ENCODE results near the gene DHRSX. TPM values are rescaled to one million over a fixed set of nuclear protein-coding genes. Genes with fewer than 3 reads are reported as not detected.
"Not testable (repeated sequence)": the region's sequence is repeated elsewhere in the genome, so short reads cannot be mapped to it uniquely, and the experiment has no call there.

The DHRSX gene
- total RNA-seq, 1 experiment from 2014 or later: 11.5 TPM

GRCh38 chrX:2536974-2537373, 36.2 kb upstream of the DHRSX start:
- H4K20me1 ChIP-seq (ENCODE audit: low read length): no peaks in the 10 kb centered on the region
- ChIA-PET CTCF (no interaction called here), POLR2A (ENCODE audit: unreplicated experiment) (no interaction called here)
- no peak overlapping the region for H3K4me3 ChIP-seq (ENCODE audit: low read length)
- DNase-seq (no peak), ATAC-seq (no peak)
- no peak for TF ChIP-seq CTCF (conservative IDR thresholded peaks at IDR 0.05; ENCODE audit: low read depth, low read length)
- TF ChIP-seq EZH2 (IDR thresholded peaks at IDR 0.05; ENCODE audit: low read length, unreplicated experiment): no peak
- no peak for TF ChIP-seq EZH2phosphoT487 (IDR thresholded peaks at IDR 0.05; ENCODE audit: borderline replicate concordance, low read length)
- peaks cover 19% of the 10 kb centered on the region for H3K27me3 ChIP-seq (ENCODE audit: low read length)
- no peaks in the 10 kb centered on the region for H3K79me2 ChIP-seq (ENCODE audit: low read length)
- no peak overlapping the region for H3K4me2 ChIP-seq (ENCODE audit: low read length)
- intact Hi-C loops (cut with micrococcal nuclease): no loop called here
- H3K36me3 ChIP-seq (ENCODE audit: low read depth, low read length): no peaks in the 10 kb centered on the region
- no peaks in the 10 kb centered on the region for H3F3A ChIP-seq (ENCODE audit: low read length, unreplicated experiment)
- H3K9ac ChIP-seq (ENCODE audit: low read length): no peak overlapping the region
- no peak overlapping the region for H2AFZ ChIP-seq (ENCODE audit: low read length)
- H3K4me1 ChIP-seq (ENCODE audit: insufficient read depth, low read length): no peaks in the 10 kb centered on the region
- H3K9me3 ChIP-seq (ENCODE audit: low read length): no peaks in the 10 kb centered on the region
- no peaks in the 10 kb centered on the region for H3K9me2 ChIP-seq (replicated peaks; ENCODE audit: low read length)
- no TSS peak for BruUV-seq (replicated peaks)
- H3K27ac ChIP-seq (ENCODE audit: low read length): no peak overlapping the region

GRCh38 chrX:2536141-2536540, 35.4 kb upstream of the DHRSX start:
- Histone ChIP-seq H3F3A (ENCODE audit: low read length, unreplicated experiment) (no peaks in the 10 kb centered on the region), H3K4me1 (ENCODE audit: insufficient read depth, low read length) (no peaks in the 10 kb centered on the region), H4K20me1 (ENCODE audit: low read length) (no peaks in the 10 kb centered on the region), H3K27ac (ENCODE audit: low read length) (no peak overlapping the region), H2AFZ (ENCODE audit: low read length) (no peak overlapping the region), H3K4me3 (ENCODE audit: low read length) (no peak overlapping the region), H3K9ac (ENCODE audit: low read length) (no peak overlapping the region), H3K36me3 (ENCODE audit: low read depth, low read length) (no peaks in the 10 kb centered on the region), H3K9me3 (ENCODE audit: low read length) (no peaks in the 10 kb centered on the region), H3K9me2 (replicated peaks; ENCODE audit: low read length) (no peaks in the 10 kb centered on the region), H3K4me2 (ENCODE audit: low read length) (no peak overlapping the region), H3K27me3 (ENCODE audit: low read length) (peaks cover 19% of the 10 kb centered on the region), H3K79me2 (ENCODE audit: low read length) (no peaks in the 10 kb centered on the region)
- intact Hi-C loops (cut with micrococcal nuclease): no loop called here
- no TSS peak for BruUV-seq (replicated peaks)
- ChIA-PET CTCF (no interaction called here), POLR2A (ENCODE audit: unreplicated experiment) (no interaction called here)
- DNase-seq (no peak), ATAC-seq (no peak)
- TF ChIP-seq EZH2 (IDR thresholded peaks at IDR 0.05; ENCODE audit: low read length, unreplicated experiment): no peak

- CTCF ChIA-PET: not testable (repeated sequence)
These were observed 33.7 kb upstream of the DHRSX start for GRCh38 chrX:2534261-2535021.

GRCh38 chrX:2533424-2533823, 32.6 kb upstream of the DHRSX start:
- TF ChIP-seq EZH2 (IDR thresholded peaks at IDR 0.05; ENCODE audit: low read length, unreplicated experiment) (no peak), CTCF (conservative IDR thresholded peaks at IDR 0.05; ENCODE audit: low read depth, low read length) (no peak), EZH2phosphoT487 (IDR thresholded peaks at IDR 0.05; ENCODE audit: borderline replicate concordance, low read length) (no peak)
- Histone ChIP-seq H3K4me2 (ENCODE audit: low read length) (no peak overlapping the region), H4K20me1 (ENCODE audit: low read length) (no peaks in the 10 kb centered on the region), H3K27ac (ENCODE audit: low read length) (no peak overlapping the region), H3K79me2 (ENCODE audit: low read length) (no peaks in the 10 kb centered on the region), H3K9me3 (ENCODE audit: low read length) (no peaks in the 10 kb centered on the region), H3F3A (ENCODE audit: low read length, unreplicated experiment) (no peaks in the 10 kb centered on the region), H2AFZ (ENCODE audit: low read length) (no peak overlapping the region), H3K4me3 (ENCODE audit: low read length) (no peak overlapping the region), H3K27me3 (ENCODE audit: low read length) (peaks cover 12% of the 10 kb centered on the region), H3K4me1 (ENCODE audit: insufficient read depth, low read length) (no peaks in the 10 kb centered on the region), H3K9ac (ENCODE audit: low read length) (no peak overlapping the region), H3K36me3 (ENCODE audit: low read depth, low read length) (no peaks in the 10 kb centered on the region), H3K9me2 (replicated peaks; ENCODE audit: low read length) (no peaks in the 10 kb centered on the region)
- BruUV-seq (replicated peaks): no TSS peak
- ATAC-seq (no peak), DNase-seq (no peak)
- ChIA-PET POLR2A (ENCODE audit: unreplicated experiment) (no interaction called here), CTCF (no interaction called here)
- intact Hi-C loops (cut with micrococcal nuclease): no loop called here

More at GRCh38 chrX:2534261-2535021, 33.7 kb upstream of the DHRSX start:
- H3K79me2 ChIP-seq (ENCODE audit: low read length); H3K9me3 ChIP-seq (ENCODE audit: low read length); H3K4me2 ChIP-seq (ENCODE audit: low read length); ATAC-seq; H3F3A ChIP-seq (ENCODE audit: low read length, unreplicated experiment); H3K36me3 ChIP-seq (ENCODE audit: low read depth, low read length); POLR2A ChIA-PET (ENCODE audit: unreplicated experiment); H3K27ac ChIP-seq (ENCODE audit: low read length); intact Hi-C loops (cut with micrococcal nuclease); DNase-seq; BruUV-seq (replicated peaks); H3K9me2 ChIP-seq (replicated peaks; ENCODE audit: low read length); H3K4me3 ChIP-seq (ENCODE audit: low read length); H2AFZ ChIP-seq (ENCODE audit: low read length); H3K9ac ChIP-seq (ENCODE audit: low read length); H3K4me1 ChIP-seq (ENCODE audit: insufficient read depth, low read length); H4K20me1 ChIP-seq (ENCODE audit: low read length): not testable (repeated sequence)
- H3K27me3 ChIP-seq (ENCODE audit: low read length): peaks cover 19% of the 10 kb centered on the region

Measured in PC-3 (cell line).